ENCODE data around the gene USP3.
A peak's percentile ranks its signal among the peaks of the same experiment; 100 is the strongest.

USP3 gene

GRCh38 chr15:63606308-63606707, 101.9 kb downstream of the USP3 start:
- TF ChIP-seq CTCF (IDR thresholded peaks at IDR 0.05; ENCODE audit: borderline replicate concordance, control extremely low read depth, extremely low read depth, insufficient read depth, missing control alignments), result no peak
- no peak for DNase-seq (ENCODE audit: low spot score)
- in situ Hi-C loops (cut with MboI; ENCODE audit: low sequenced_read_pairs, unreplicated experiment), result loop anchor here (25.0 kb wide), 2 partner anchors 281 to 319 kb away; partner anchors contain the start of gene APH1B

GRCh38 chr15:63608989-63609388, 104.6 kb downstream of the USP3 start:
- DNase-seq (ENCODE audit: low spot score), result no peak
- TF ChIP-seq CTCF (IDR thresholded peaks at IDR 0.05; ENCODE audit: borderline replicate concordance, control extremely low read depth, extremely low read depth, insufficient read depth, missing control alignments), result no peak
- in situ Hi-C loops (cut with MboI; ENCODE audit: low sequenced_read_pairs, unreplicated experiment), result loop anchor here (25.0 kb wide), 2 partner anchors 278 to 322 kb away; partner anchors contain the start of gene APH1B

- in situ Hi-C loops (cut with MboI; ENCODE audit: low sequenced_read_pairs, unreplicated experiment), result loop anchor here (25.0 kb wide), 2 partner anchors 278 to 322 kb away; partner anchors contain the start of gene APH1B
- no peak for DNase-seq (ENCODE audit: low spot score)
- no peak for TF ChIP-seq CTCF (IDR thresholded peaks at IDR 0.05; ENCODE audit: borderline replicate concordance, control extremely low read depth, extremely low read depth, insufficient read depth, missing control alignments)
Observed at GRCh38 chr15:63609448-63609847, 105.1 kb downstream of the USP3 start.

- peak; percentile 84 for DNase-seq (ENCODE audit: low spot score)
- peak; percentile 81 for TF ChIP-seq CTCF (IDR thresholded peaks at IDR 0.05; ENCODE audit: borderline replicate concordance, control extremely low read depth, extremely low read depth, insufficient read depth, missing control alignments)
- in situ Hi-C loops (cut with MboI; ENCODE audit: low sequenced_read_pairs, unreplicated experiment), result loop anchor here (10.0 to 25.0 kb wide), 3 partner anchors 277 to 444 kb away; partner anchors contain the start of gene APH1B
Observed at GRCh38 chr15:63610209-63610841, 105.9 kb downstream of the USP3 start.

- in situ Hi-C loops (cut with MboI; ENCODE audit: low sequenced_read_pairs, unreplicated experiment), result loop anchor here (10.0 to 25.0 kb wide), 3 partner anchors 276 to 444 kb away; partner anchors contain the start of gene APH1B
- no peak for DNase-seq (ENCODE audit: low spot score)
- no peak for TF ChIP-seq CTCF (IDR thresholded peaks at IDR 0.05; ENCODE audit: borderline replicate concordance, control extremely low read depth, extremely low read depth, insufficient read depth, missing control alignments)
Observed at GRCh38 chr15:63611177-63611576, 106.8 kb downstream of the USP3 start.

- TF ChIP-seq CTCF (IDR thresholded peaks at IDR 0.05; ENCODE audit: borderline replicate concordance, control extremely low read depth, extremely low read depth, insufficient read depth, missing control alignments), result no peak
- in situ Hi-C loops (cut with MboI; ENCODE audit: low sequenced_read_pairs, unreplicated experiment), result loop anchor here (10.0 to 25.0 kb wide), 3 partner anchors 275 to 443 kb away; partner anchors contain the start of gene APH1B
- DNase-seq (ENCODE audit: low spot score), result no peak
Observed at GRCh38 chr15:63612300-63612699, 107.9 kb downstream of the USP3 start.

Measured in GM13976 (cell line).